OCI-LY3 (cell line): Measurements from ENCODE around the gene FLNB.

ENCODE experiments used
- EZH2phosphoT487 ChIP-seq: fragments of 200-600 bp; shearing (Covaris generic); IDR thresholded peaks from 2 replicates; pipeline ENCODE4 v1.6.1; 2018; ENCODE audit warnings: antibody characterized with exemption, mixed run types, low read depth
- TF ChIP-seq, protein P1 (sequence below): fragments of 200-600, 300-600 bp; sonication (generic); IDR thresholded peaks from 2 replicates; pipeline ENCODE4 v1.5.1; 2014; ENCODE audit warnings: antibody characterized with exemption, low read length, low read depth

DNA sequence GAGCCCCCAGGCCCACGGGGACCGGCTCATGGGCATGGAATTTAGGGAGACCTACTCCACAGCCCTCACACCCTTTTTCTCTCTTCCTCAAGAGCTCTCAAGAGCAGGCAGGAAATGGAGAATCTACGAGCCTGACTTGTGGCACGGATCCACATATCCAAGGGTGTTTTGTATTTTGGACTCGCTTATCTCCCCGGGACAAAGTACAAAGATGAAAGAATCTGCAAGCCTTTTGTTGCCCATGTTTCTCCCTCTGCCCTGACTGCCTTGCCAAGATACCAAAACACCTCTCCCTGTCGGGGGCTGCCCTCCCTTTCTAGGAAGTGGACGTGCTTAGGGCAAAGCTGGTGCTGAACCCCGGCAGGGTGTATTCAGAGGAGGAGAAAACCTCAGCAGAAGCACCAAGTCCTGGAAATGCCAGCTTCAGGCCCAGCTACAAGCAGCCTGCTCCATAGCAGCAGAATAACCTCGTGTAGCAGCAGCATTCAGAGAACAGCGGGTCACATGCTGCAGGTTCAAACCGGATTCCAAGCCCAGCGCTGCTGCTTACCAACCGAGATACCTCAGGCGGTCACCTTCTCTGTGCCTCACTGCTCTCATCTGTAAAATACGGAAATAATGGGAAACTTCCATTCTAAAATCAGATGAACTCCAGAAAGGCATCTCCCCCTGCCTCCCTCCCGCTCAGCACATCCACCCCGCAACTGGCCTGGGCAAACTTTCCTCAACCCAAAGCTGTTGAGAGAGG lies 167.4 kb downstream of the FLNB start:
- TF ChIP-seq, protein P1, sequence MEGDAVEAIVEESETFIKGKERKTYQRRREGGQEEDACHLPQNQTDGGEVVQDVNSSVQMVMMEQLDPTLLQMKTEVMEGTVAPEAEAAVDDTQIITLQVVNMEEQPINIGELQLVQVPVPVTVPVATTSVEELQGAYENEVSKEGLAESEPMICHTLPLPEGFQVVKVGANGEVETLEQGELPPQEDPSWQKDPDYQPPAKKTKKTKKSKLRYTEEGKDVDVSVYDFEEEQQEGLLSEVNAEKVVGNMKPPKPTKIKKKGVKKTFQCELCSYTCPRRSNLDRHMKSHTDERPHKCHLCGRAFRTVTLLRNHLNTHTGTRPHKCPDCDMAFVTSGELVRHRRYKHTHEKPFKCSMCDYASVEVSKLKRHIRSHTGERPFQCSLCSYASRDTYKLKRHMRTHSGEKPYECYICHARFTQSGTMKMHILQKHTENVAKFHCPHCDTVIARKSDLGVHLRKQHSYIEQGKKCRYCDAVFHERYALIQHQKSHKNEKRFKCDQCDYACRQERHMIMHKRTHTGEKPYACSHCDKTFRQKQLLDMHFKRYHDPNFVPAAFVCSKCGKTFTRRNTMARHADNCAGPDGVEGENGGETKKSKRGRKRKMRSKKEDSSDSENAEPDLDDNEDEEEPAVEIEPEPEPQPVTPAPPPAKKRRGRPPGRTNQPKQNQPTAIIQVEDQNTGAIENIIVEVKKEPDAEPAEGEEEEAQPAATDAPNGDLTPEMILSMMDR, result no peak
- TF ChIP-seq EZH2phosphoT487, result no peak
